Ovary (tissue), 3 donors: Measurements from ENCODE around the gene CLIC4.

Experiments used
- CTCF ChIP-seq, 3 donors: fragments of 450-650 bp in 2 of 3; fragments of 200-600 bp in 1 of 3; IDR thresholded peaks; one replicate each; pipeline versions ENCODE4 v1.5.1 to v1.8.0; 2016 to 2022; ENCODE audit warnings: antibody characterized with exemption in 3 of 3, mild to moderate bottlenecking in 1 of 3
- EP300 ChIP-seq: sonication (generic); formaldehyde crosslinking; IDR thresholded peaks from one replicate; pipeline ENCODE4 v1.6.1; 2017; ENCODE audit warnings: antibody characterized with exemption
- POLR2A ChIP-seq: fragments of 450-650 bp; IDR thresholded peaks from one replicate; pipeline ENCODE4 v1.6.1; 2017; ENCODE audit warnings: antibody characterized with exemption, mild to moderate bottlenecking, moderate library complexity
- donor health status: DM: no; HTN: no; CAD: no.

GRCh38 chr1:24764439-24764838 is 19.2 kb downstream of the CLIC4 start:
- TF ChIP-seq CTCF (IDR thresholded peaks at IDR 0.05) (no peak), POLR2A (no peak), EP300 (no peak)
